Astrocyte of the spinal cord (primary cell): Measurements from ENCODE around the gene SPIB.
"Not testable (repeated sequence)": the region's sequence is repeated elsewhere in the genome, so short reads cannot be mapped to it uniquely, and the experiment has no call there.

ENCODE experiments used
- DNase-seq: peaks from one replicate; pipeline ENCODE4 v3.0.0; 2011; ENCODE audit warnings: low read depth, low spot score
- H3K4me3 ChIP-seq: 2 replicates; pipeline ENCODE4 v1.5.1; 2011; ENCODE audit warnings: low read depth, mild to moderate bottlenecking, low read length, moderate library complexity
- CTCF ChIP-seq: IDR thresholded peaks from 2 replicates; pipeline ENCODE4 v1.5.1; 2012; ENCODE audit warnings: low read depth, mild to moderate bottlenecking, low read length, inconsistent platforms
- in situ Hi-C: cut with HindIII; loops from 2 replicates; pipeline ENCODE4 v1.10.0; 2017; ENCODE audit warnings: low sequenced_read_pairs

Gene SPIB

GRCh38 chr19:50467566-50467965, 48.8 kb downstream of the SPIB start:
- no peak for TF ChIP-seq CTCF
- DNase-seq = no peak
- in situ Hi-C loops = no loop called here
- no peak overlapping the region for H3K4me3 ChIP-seq

DNA sequence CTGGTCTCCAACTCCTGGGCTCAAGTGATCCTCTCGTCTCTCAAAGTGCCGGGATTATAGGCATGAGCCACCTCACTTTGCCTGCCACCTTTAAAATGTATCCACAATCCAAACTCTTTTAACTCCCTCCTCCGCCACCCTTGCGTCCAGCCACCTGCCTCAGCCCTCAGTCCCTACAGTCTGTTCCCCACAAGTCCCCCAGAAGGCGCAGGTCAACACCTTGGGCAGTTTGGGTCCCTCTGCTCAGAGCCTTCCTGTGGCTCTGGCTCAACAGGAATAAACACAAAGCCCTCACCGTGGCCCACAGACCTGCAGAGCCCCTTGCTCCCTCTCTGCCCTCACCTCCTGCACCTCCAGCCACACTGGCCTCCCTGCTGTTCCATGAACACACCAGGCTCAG, 50.1 kb downstream of the SPIB start:
- TF ChIP-seq CTCF = no peak
- in situ Hi-C loops = no loop called here
- H3K4me3 ChIP-seq = no peak overlapping the region
- no peak for DNase-seq

DNA sequence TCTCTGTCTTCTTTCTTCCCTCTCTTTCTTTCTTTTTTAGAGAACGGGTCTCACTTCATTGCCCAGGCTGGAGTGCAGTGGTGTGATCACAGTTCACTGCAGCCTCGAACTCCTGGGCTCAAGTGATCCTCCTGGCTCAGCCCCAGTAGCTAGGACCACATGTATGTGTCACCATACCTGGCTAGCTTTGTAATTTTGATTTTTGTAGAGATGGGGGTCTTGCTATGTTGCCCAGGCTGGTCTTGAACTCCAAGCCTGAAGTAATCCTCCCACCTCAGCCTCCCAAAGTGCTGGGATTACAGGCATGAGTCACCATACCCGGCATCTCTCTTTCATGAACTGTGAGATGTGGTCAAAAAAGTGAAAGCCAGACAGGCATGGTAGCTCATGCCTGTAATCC, 54.6 kb downstream of the SPIB start:
- H3K4me3 ChIP-seq, DNase-seq, in situ Hi-C loops: not testable (repeated sequence)

DNA sequence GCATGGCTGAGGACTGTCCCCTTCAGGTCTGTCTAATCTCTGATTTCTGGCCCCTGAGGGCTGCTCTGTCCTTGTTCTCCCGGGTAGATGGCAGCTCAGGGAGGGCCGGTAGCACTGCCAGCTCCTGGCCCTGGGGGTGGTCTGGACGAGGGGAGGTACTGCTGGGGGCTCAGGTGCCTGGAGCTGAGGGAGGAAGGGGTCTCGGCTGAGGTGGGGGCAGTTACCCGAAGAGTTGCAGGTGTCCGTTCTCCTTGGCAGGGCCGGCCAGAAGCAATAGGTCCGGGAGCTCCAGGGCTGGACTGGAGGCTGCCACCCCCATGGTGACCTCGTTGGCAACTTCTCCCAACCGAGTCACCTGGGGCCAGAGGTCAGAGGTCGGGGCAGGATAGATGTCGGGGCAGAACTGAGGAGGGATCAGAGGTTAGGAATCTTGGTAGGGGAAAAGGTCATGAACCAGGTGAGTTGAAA, 56.4 kb downstream of the SPIB start:
- DNase-seq = no peak
- H3K4me3 ChIP-seq = no peak overlapping the region
- no peak for TF ChIP-seq CTCF
- in situ Hi-C loops = no loop called here

- no peak for DNase-seq
- TF ChIP-seq CTCF = no peak
- peak overlapping the region; percentile 15 for H3K4me3 ChIP-seq
- in situ Hi-C loops = no loop called here
Measured at GRCh38 chr19:50475736-50476223, 57.0 kb downstream of the SPIB start.

GRCh38 chr19:50476224-50476906, 57.6 kb downstream of the SPIB start, which contains the start of the genes EMC10 and GARIN5A:
EMC10 (plus strand) TSS chr19:50476507; CDS start chr19:50476545, 38 bp downstream.
GARIN5A (minus strand) TSS chr19:50476848; CDS start chr19:50476388, 460 bp downstream.
- TF ChIP-seq CTCF = no peak
- in situ Hi-C loops = no loop called here
- H3K4me3 ChIP-seq = peak within 1 kb of the TSS; percentile 79
- DNase-seq = peak; percentile 94

- peak overlapping the region; percentile 79 for H3K4me3 ChIP-seq
- in situ Hi-C loops = no loop called here
- DNase-seq = no peak
- no peak for TF ChIP-seq CTCF
Measured at GRCh38 chr19:50476907-50477238, 58.1 kb downstream of the SPIB start.
